OCI-LY1 (cell line): ENCODE data around the gene TEPSIN.

Source experiments
- H2AFZ ChIP-seq: fragments of 200-600 bp; sonication (generic), shearing (Covaris generic); 2 replicates; pipeline ENCODE4 v1.6.0; 2014; ENCODE audit warnings: antibody characterized with exemption, mild to moderate bottlenecking, low read length
- H3F3A ChIP-seq: fragments of 200-600 bp; sonication (generic), shearing (Covaris generic); 2 replicates; pipeline ENCODE4 v1.6.0; 2014; ENCODE audit warnings: mild to moderate bottlenecking, antibody characterized with exemption, low read length, moderate library complexity; ENCODE audit not compliant: insufficient read depth
- H3K27ac ChIP-seq: fragments of 200-600 bp; sonication (generic); 2 replicates; pipeline ENCODE4 v1.5.1; 2014; ENCODE audit warnings: low read length, mixed run types, mild to moderate bottlenecking, low read depth; ENCODE audit not compliant: poor library complexity, severe bottlenecking
- H3K27me3 ChIP-seq: fragments of 200-600 bp; sonication (generic); 2 replicates; pipeline ENCODE4 v1.6.0; 2014; ENCODE audit warnings: antibody characterized with exemption, mild to moderate bottlenecking, low read length, moderate library complexity; ENCODE audit not compliant: insufficient read depth
- H3K36me3 ChIP-seq: fragments of 200-600 bp; sonication (generic); 2 replicates; pipeline ENCODE4 v1.6.1; 2014; ENCODE audit warnings: mild to moderate bottlenecking, antibody characterized with exemption, low read length, moderate library complexity, mixed read lengths; ENCODE audit not compliant: insufficient read depth
- H3K4me1 ChIP-seq: fragments of 200-600 bp; sonication (generic); 2 replicates; pipeline ENCODE4 v1.5.1; 2014; ENCODE audit warnings: mild to moderate bottlenecking, low read length, moderate library complexity; ENCODE audit not compliant: insufficient read depth, severe bottlenecking
- H3K4me2 ChIP-seq: fragments of 200-600 bp; sonication (generic), shearing (Covaris generic); 2 replicates; pipeline ENCODE4 v1.6.1; 2014; ENCODE audit warnings: low read length
- H3K4me3 ChIP-seq: fragments of 200-600 bp; sonication (generic); 2 replicates; pipeline ENCODE4 v1.5.1; 2014; ENCODE audit warnings: low read length, low read depth, mild to moderate bottlenecking, mixed read lengths; ENCODE audit not compliant: poor library complexity, severe bottlenecking
- H3K79me2 ChIP-seq: fragments of 200-600 bp; shearing (Covaris generic); 2 replicates; pipeline ENCODE4 v1.6.1; 2016; ENCODE audit warnings: mixed run types, low read length, mixed read lengths; ENCODE audit not compliant: insufficient read depth
- H3K9ac ChIP-seq: fragments of 200-600 bp; sonication (generic), shearing (Covaris generic); 2 replicates; pipeline ENCODE4 v1.6.1; 2014; ENCODE audit warnings: mild to moderate bottlenecking, low read length, mixed read lengths
- H3K9me2 ChIP-seq: fragments of 200-600 bp; sonication (generic), shearing (Covaris generic); 2 replicates; pipeline ENCODE4 v1.6.1; 2014; ENCODE audit warnings: low read depth, mild to moderate bottlenecking, low read length, mixed read lengths
- H3K9me3 ChIP-seq: fragments of 200-600 bp; shearing (Covaris generic); 2 replicates; pipeline ENCODE4 v1.6.1; 2014; ENCODE audit warnings: low read length, mixed read lengths
- H4K20me1 ChIP-seq: fragments of 200-600 bp; sonication (generic), shearing (Covaris generic); 2 replicates; pipeline ENCODE4 v1.6.0; 2016; ENCODE audit warnings: mild to moderate bottlenecking, low read length; ENCODE audit not compliant: insufficient read depth
- CTCF ChIP-seq: fragments of 200-600 bp; sonication (generic), shearing (Covaris generic); IDR thresholded peaks from 2 replicates; pipeline ENCODE4 v1.5.1; 2017; ENCODE audit warnings: mild to moderate bottlenecking, antibody characterized with exemption, low read length, moderate library complexity, mixed read lengths
- EZH2 ChIP-seq: fragments of 200-600 bp; sonication (generic), shearing (Covaris generic); IDR thresholded peaks from 2 replicates; pipeline ENCODE4 v1.8.0; 2017; ENCODE audit warnings: borderline replicate concordance, mixed run types, mild to moderate bottlenecking, antibody characterized with exemption, low read length, moderate library complexity, mixed read lengths

The TEPSIN gene

GRCh38 chr17:81273698-81274470 is 35.0 kb upstream of the TEPSIN start:
- peaks cover 57% of the 10 kb centered on the region for H3K36me3 ChIP-seq
- no peak overlapping the region for H3K4me3 ChIP-seq
- no peaks in the 10 kb centered on the region for H3F3A ChIP-seq
- no peaks in the 10 kb centered on the region for H3K27me3 ChIP-seq
- no peak overlapping the region for H3K9ac ChIP-seq
- H3K27ac ChIP-seq: no peak overlapping the region
- TF ChIP-seq EZH2 (no peak), CTCF (no peak)
- H3K79me2 ChIP-seq: no peaks in the 10 kb centered on the region
- no peak overlapping the region for H3K4me2 ChIP-seq
- H2AFZ ChIP-seq: no peak overlapping the region
- no peaks in the 10 kb centered on the region for H4K20me1 ChIP-seq
- no peaks in the 10 kb centered on the region for H3K9me2 ChIP-seq
- H3K9me3 ChIP-seq: no peaks in the 10 kb centered on the region
- H3K4me1 ChIP-seq: no peaks in the 10 kb centered on the region

- Histone ChIP-seq H3K9ac (no peak overlapping the region), H3F3A (no peaks in the 10 kb centered on the region), H3K36me3 (peaks cover 66% of the 10 kb centered on the region), H4K20me1 (no peaks in the 10 kb centered on the region), H3K4me1 (no peaks in the 10 kb centered on the region), H3K4me2 (no peak overlapping the region), H3K4me3 (no peak overlapping the region), H3K79me2 (no peaks in the 10 kb centered on the region), H3K27ac (no peak overlapping the region), H3K27me3 (no peaks in the 10 kb centered on the region), H3K9me2 (no peaks in the 10 kb centered on the region), H3K9me3 (no peaks in the 10 kb centered on the region), H2AFZ (no peak overlapping the region)
- no peak for TF ChIP-seq CTCF
- no peak for TF ChIP-seq EZH2
Measured at GRCh38 chr17:81272616-81273015, 33.8 kb upstream of the TEPSIN start.

GRCh38 chr17:81271226-81271625 is 32.4 kb upstream of the TEPSIN start:
- Histone ChIP-seq H3K9ac (no peak overlapping the region), H3K36me3 (peaks cover 72% of the 10 kb centered on the region), H3K4me3 (no peak overlapping the region)

More at GRCh38 chr17:81271226-81271625, 32.4 kb upstream of the TEPSIN start:
- Histone ChIP-seq H3K4me1 (no peaks in the 10 kb centered on the region), H4K20me1 (no peaks in the 10 kb centered on the region), H2AFZ (no peak overlapping the region), H3K9me3 (no peaks in the 10 kb centered on the region), H3K9me2 (no peaks in the 10 kb centered on the region), H3K27ac (no peak overlapping the region), H3K4me2 (no peak overlapping the region), H3K79me2 (no peaks in the 10 kb centered on the region), H3F3A (no peaks in the 10 kb centered on the region), H3K27me3 (no peaks in the 10 kb centered on the region)
- TF ChIP-seq CTCF: no peak
- TF ChIP-seq EZH2: no peak
